GM12878 (cell line): ENCODE measurements around the gene YBX2. TPM values are rescaled to one million over a fixed set of nuclear protein-coding genes. Genes with fewer than 3 reads are reported as not detected.

Experiments used
- ATAC-seq: fragments of 200-7000 bp; cut with Tn5 transposase; 3 replicates; pipeline ENCODE4 v1.9.1; 2020; ENCODE audit warnings: mild to moderate bottlenecking, moderate library complexity
- BruUV-seq: library from RNA; stranded (reverse); fragments of 400-500 nt; replicated peaks from 2 replicates; lab custom pipeline; 2021; lab: Mats Ljungman, UMichigan
- CTCF ChIA-PET: fragments of 300-600 bp; sonication (Branson Sonifier 250); formaldehyde crosslinking; extraction: SDS; loops from one replicate; lab custom pipeline; 2021; ENCODE audit warnings: inconsistent platforms; lab: Yijun Ruan, JAX
- POLR2A ChIA-PET: fragments of 350-600 bp; formaldehyde crosslinking; extraction: SDS; loops from one replicate; lab custom pipeline; 2021; ENCODE audit warnings: inconsistent platforms; lab: Charles Lee
- RAD21 ChIA-PET: fragments of 300-600 bp; sonication (Branson Sonifier 250); formaldehyde crosslinking; loops from one replicate; lab custom pipeline; 2023; ENCODE audit warnings: antibody characterized with exemption; ENCODE audit not compliant: unreplicated experiment; lab: Charles Lee
- SMC1A ChIA-PET: fragments of 300-600 bp; sonication (Branson Sonifier 250); formaldehyde crosslinking; loops from one replicate; lab custom pipeline; 2023; ENCODE audit not compliant: unreplicated experiment, uncharacterized antibody; lab: Charles Lee
- DNase-seq: peaks from one replicate; pipeline ENCODE4 v3.0.0-alpha.2; 2011; ENCODE audit warnings: low read depth, low spot score
- FAIRE-seq: peaks from 3 replicates; lab custom pipeline; 2011; peaks lifted over from hg19 to GRCh38; lab: Jason Lieb, UNC
- H2AFZ ChIP-seq: 2 replicates; pipeline ENCODE4 v1.6.0; 2011; ENCODE audit warnings: low read depth, low read length, control low read depth; ENCODE audit not compliant: control insufficient read depth
- H3K27ac ChIP-seq: 2 replicates; pipeline ENCODE4 v1.5.1; 2011; ENCODE audit warnings: control low read depth; ENCODE audit not compliant: control insufficient read depth, insufficient read depth
- H3K27me3 ChIP-seq, 2 experiments: replicated peaks in 1 of 2; 2 replicates each; pipeline versions ENCODE4 v1.6.0 to v1.6.1; 2011; ENCODE audit warnings: low read length in 1 of 2; ENCODE audit not compliant: control insufficient read depth in 2 of 2, insufficient read depth in 2 of 2
- H3K36me3 ChIP-seq, 2 experiments: 2 replicates each; pipeline ENCODE4 v1.5.1; 2011; ENCODE audit warnings: low read length in 1 of 2; ENCODE audit not compliant: control insufficient read depth in 2 of 2, insufficient read depth in 2 of 2
- H3K4me1 ChIP-seq: 2 replicates; pipeline ENCODE4 v1.6.1; 2011; ENCODE audit warnings: mild to moderate bottlenecking, low read length, moderate library complexity, mixed read lengths; ENCODE audit not compliant: control insufficient read depth, insufficient read depth
- H3K4me2 ChIP-seq: 2 replicates; pipeline ENCODE4 v1.6.0; 2011; ENCODE audit warnings: control low read depth; ENCODE audit not compliant: control insufficient read depth, insufficient read depth
- H3K4me3 ChIP-seq: fragments of 200-600 bp; sonication (generic); 2 replicates; pipeline ENCODE4 v1.5.1; 2016
- H3K79me2 ChIP-seq: 2 replicates; pipeline ENCODE4 v1.6.0; 2011; ENCODE audit warnings: low read length; ENCODE audit not compliant: control insufficient read depth, insufficient read depth
- H3K9ac ChIP-seq: 2 replicates; pipeline ENCODE4 v1.8.0; 2011; ENCODE audit warnings: low read length, control low read depth, mixed read lengths; ENCODE audit not compliant: control insufficient read depth, insufficient read depth
- H3K9me3 ChIP-seq: replicated peaks from 3 replicates; pipeline ENCODE4 v1.5.1; 2011; ENCODE audit warnings: mild to moderate bottlenecking, low read length; ENCODE audit not compliant: control insufficient read depth, insufficient read depth
- H4K20me1 ChIP-seq: 2 replicates; pipeline ENCODE4 v1.6.0; 2011; ENCODE audit not compliant: control insufficient read depth, insufficient read depth
- BACH1 ChIP-seq: fragments of 450-650 bp; IDR thresholded peaks from 2 replicates; pipeline ENCODE4 v1.6.1; 2017; ENCODE audit warnings: mild to moderate bottlenecking, borderline replicate concordance
- BHLHE40 ChIP-seq, 2 experiments: fragments of 450-650 bp in 1 of 2; IDR thresholded peaks; 2 replicates each; pipeline ENCODE4 v1.6.1; 2011 to 2017; ENCODE audit warnings: low read depth in 2 of 2, borderline replicate concordance in 1 of 2, improper control_type of control experiment in 1 of 2, low read length in 1 of 2, mild to moderate bottlenecking in 1 of 2
- CHD2 ChIP-seq: IDR thresholded peaks from 2 replicates; pipeline ENCODE4 v1.6.1; 2011; ENCODE audit warnings: low read depth, low read length, improper control_type of control experiment, borderline replicate concordance
- CREB1 ChIP-seq: IDR thresholded peaks from 2 replicates; pipeline ENCODE4 v1.6.1; 2012; ENCODE audit warnings: low read depth, mild to moderate bottlenecking, inconsistent platforms
- DPF2 ChIP-seq: fragments of 450-650 bp; IDR thresholded peaks from 2 replicates; pipeline ENCODE4 v1.6.1; 2017; ENCODE audit warnings: mild to moderate bottlenecking
- IKZF2 ChIP-seq, 2 experiments: fragments of 450-650 bp; IDR thresholded peaks; 2 replicates each; pipeline ENCODE4 v1.6.1; 2017; ENCODE audit warnings: mild to moderate bottlenecking in 2 of 2, moderate library complexity in 2 of 2
- LARP7 ChIP-seq: fragments of 450-650 bp; IDR thresholded peaks from 2 replicates; pipeline ENCODE4 v1.6.1; 2017; ENCODE audit warnings: mild to moderate bottlenecking
- NR2F1 ChIP-seq: fragments of 450-650 bp; conservative IDR thresholded peaks from 2 replicates; pipeline ENCODE4 v1.6.1; 2017; ENCODE audit warnings: mild to moderate bottlenecking
- POLR2A ChIP-seq: IDR thresholded peaks from 2 replicates; pipeline ENCODE4 v1.6.1; 2011; ENCODE audit warnings: low read depth, mild to moderate bottlenecking, low read length
- RAD21 ChIP-seq: IDR thresholded peaks from 2 replicates; pipeline ENCODE4 v1.6.1; 2011; ENCODE audit warnings: mild to moderate bottlenecking, low read depth, low read length, moderate library complexity; ENCODE audit not compliant: insufficient read depth
- SMAD5 ChIP-seq: IDR thresholded peaks from 2 replicates; pipeline ENCODE4 v1.6.1; 2016; ENCODE audit warnings: antibody characterized with exemption, low read depth
- SMARCA5 ChIP-seq: fragments of 450-650 bp; IDR thresholded peaks from 2 replicates; pipeline ENCODE4 v1.6.1; 2017; ENCODE audit warnings: mild to moderate bottlenecking
- TAF1 ChIP-seq: IDR thresholded peaks from 2 replicates; pipeline ENCODE4 v1.6.1; 2011; ENCODE audit warnings: mild to moderate bottlenecking, low read depth, low read length, borderline replicate concordance
- TCF12 ChIP-seq: IDR thresholded peaks from 2 replicates; pipeline ENCODE4 v1.6.1; 2011; ENCODE audit warnings: low read depth, mild to moderate bottlenecking, low read length
- ZNF24 ChIP-seq: fragments of 450-650 bp; IDR thresholded peaks from 2 replicates; pipeline ENCODE4 v1.6.1; 2017; ENCODE audit warnings: antibody characterized with exemption, mild to moderate bottlenecking
- ZZZ3 ChIP-seq: IDR thresholded peaks from 2 replicates; pipeline ENCODE4 v1.6.1; 2011; ENCODE audit warnings: low read depth; ENCODE audit not compliant: control insufficient read depth, insufficient read length
- WGBS: methylation state at CpG from one replicate; pipeline ENCODE4 v1.1.6; 2016; ENCODE audit warnings: low lambda C conversion rate; ENCODE audit not compliant: insufficient replicate concordance, insufficient coverage; ENCODE audit errors: missing lambda C conversion rate; 5-methylcytosine and 5-hydroxymethylcytosine counted together
- in situ Hi-C: fragments of 300-500 bp; cut with MboI; formaldehyde crosslinking; loops from 9 replicates; pipeline ENCODE4 v1.14.3; 2018; ENCODE audit warnings: mixed read lengths
- intact Hi-C: fragments of 100-400 bp; cut with micrococcal nuclease; formaldehyde crosslinking; loops from one replicate; pipeline ENCODE4 v1.14.2; 2022; ENCODE audit not compliant: unreplicated experiment
- polyA plus RNA-seq, 11 experiments: library from polyadenylated mRNA; depleted of rRNA in 4 of 11; unstranded in 6 of 11; stranded (reverse) in 5 of 11; fragments of >200 nt; fragmentation: Nextera tagmentation in 4 of 11; fragmentation: Illumina TruSeq in 1 of 11; extraction: Ambion mirVana in 4 of 11; extraction: Trizol in 1 of 11; gene quantifications; 1 replicate in 1 of 11; 2 replicates in 10 of 11; pipeline versions ENCODE4 v1.2.1 to v1.2.3, GENCODE V29; 2011 to 2016; ENCODE audit warnings: inconsistent platforms in 2 of 11, missing spikeins in 2 of 11, low read depth in 1 of 11
- total RNA-seq, 4 experiments: library from RNA; depleted of rRNA in 3 of 4; stranded (reverse); fragments of >200 nt in 3 of 4; fragmentation: Illumina TruSeq in 1 of 4; extraction: Trizol in 1 of 4; gene quantifications; 2 replicates each; pipeline versions ENCODE4 v1.2.1 to v1.2.3, GENCODE V29; 2013 to 2021
- TF ChIP-seq, protein P1 (sequence below): fragments of 450-650 bp; conservative IDR thresholded peaks from 2 replicates; pipeline ENCODE4 v1.6.1; 2017; ENCODE audit warnings: mild to moderate bottlenecking, moderate library complexity
- TF ChIP-seq, protein P2 (sequence below): IDR thresholded peaks from 2 replicates; pipeline ENCODE4 v1.6.1; 2011; ENCODE audit warnings: borderline replicate concordance, low read depth, mild to moderate bottlenecking, moderate library complexity, mixed read lengths, low read length; ENCODE audit not compliant: insufficient read depth; ENCODE audit errors: extremely low read length

The YBX2 gene
- total and polyA plus RNA-seq, 10 of the 15 experiments (the other 5 are each of a cell fraction or from before 2014, with no cell fraction given), result not detected

DNA sequence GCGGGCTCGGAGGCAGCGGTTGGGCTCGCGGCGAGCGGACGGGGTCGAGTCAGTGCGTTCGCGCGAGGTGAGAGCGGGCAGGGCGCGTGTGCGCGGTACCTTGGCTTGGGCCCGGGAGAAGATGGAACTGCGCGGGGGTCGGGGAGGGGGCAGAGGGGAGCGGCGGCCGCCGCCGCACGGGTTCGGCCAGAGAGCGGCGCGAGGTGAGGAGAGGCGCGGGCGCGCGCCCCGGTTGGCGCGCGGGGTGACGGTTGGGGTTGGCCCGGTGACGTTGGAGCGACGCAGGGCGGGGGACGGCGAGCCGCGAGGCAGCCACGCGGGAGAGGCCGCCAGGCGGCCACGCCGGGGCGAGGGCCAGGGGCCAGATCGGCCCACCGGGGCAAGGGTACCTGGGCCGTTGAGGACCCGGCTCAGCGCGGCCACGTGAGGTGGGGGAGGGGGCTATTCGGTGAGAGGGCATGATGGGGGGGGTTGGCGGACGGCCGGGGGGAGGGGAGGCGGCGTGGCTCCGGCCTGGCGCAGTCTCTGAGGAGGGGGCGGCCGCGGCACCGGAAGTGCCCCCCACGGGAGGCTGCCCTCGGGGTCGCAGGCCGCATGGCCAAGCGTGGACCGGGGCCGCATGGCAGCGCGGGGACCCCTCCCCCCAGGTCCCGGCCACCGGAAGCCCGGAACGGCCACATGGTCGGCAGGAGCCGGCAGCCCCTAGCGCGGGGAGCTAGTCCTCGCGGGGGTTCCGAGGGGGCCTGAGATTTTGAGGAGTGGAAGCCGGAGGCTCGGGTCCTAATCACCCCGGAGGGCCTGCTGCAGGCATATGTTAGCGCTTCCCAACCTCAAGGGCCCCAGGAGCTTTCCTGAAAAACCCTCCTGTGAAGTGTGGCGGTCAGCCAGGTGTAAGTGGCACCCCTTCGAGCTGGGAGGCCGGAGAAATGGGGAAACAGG lies 13.5 kb upstream of the YBX2 start:
- RAD21 ChIA-PET, result interaction anchor here (1.3 kb wide), 1 partner anchor 88 kb away, joined by 4 read pairs; the partner anchor contains the start of genes ACADVL and DLG4
- H3K4me1 ChIP-seq, result peaks cover 19% of the 10 kb centered on the region
- peak; percentile 15 for ATAC-seq
- H3K79me2 ChIP-seq, result peaks cover 49% of the 10 kb centered on the region
- no peaks in the 10 kb centered on the region for H3K9me3 ChIP-seq
- peak overlapping the region; percentile 100 for H3K9ac ChIP-seq
- no peaks in the 10 kb centered on the region for H3K27me3 ChIP-seq
- CTCF ChIA-PET, result interaction anchor here (0.9 to 1.0 kb wide), 2 partner anchors 17 to 36 kb away, joined by 3 read pairs; no protein-coding TSS in a partner anchor
- H2AFZ ChIP-seq, result no peak overlapping the region
- intact Hi-C loops (loop anchor here (2.0 to 10.0 kb wide), 3 partner anchors 21 to 377 kb away; partner anchors contain the start of genes GABARAP, NEURL4, TP53 and WRAP53), in situ Hi-C loops (no loop called here)
- no TSS peak for BruUV-seq
- peaks cover 21 to 29% of the 10 kb centered on the region in 2 experiments for H3K36me3 ChIP-seq
- H3K4me2 ChIP-seq, result peak overlapping the region; percentile 9
- DNase-seq, result no peak
- peak overlapping the region; percentile 99 for H3K4me3 ChIP-seq
- 1% methylated on average over 63 of the region's 104 CpGs for WGBS
- H3K27ac ChIP-seq, result peak overlapping the region; percentile 99
- SMC1A ChIA-PET, result interaction anchor here (0.8 to 1.3 kb wide), 2 partner anchors 24 to 253 kb away, joined by 3 read pairs; no protein-coding TSS in a partner anchor
- no peak for FAIRE-seq
- POLR2A ChIA-PET, result interaction anchor here (0.6 to 2.0 kb wide), 4 partner anchors 22 to 379 kb away, joined by 3 to 9 read pairs (median 6); partner anchors contain the start of genes ACAP1, NEURL4 and TP53
- peaks cover 21% of the 10 kb centered on the region for H4K20me1 ChIP-seq
- TF ChIP-seq ZNF24, result no peak
- 0 out of 2 replicates have a peak, but pooled peaks have one; percentile 11 for TF ChIP-seq SMAD5
- 0 out of 2 replicates have a peak, but pooled peaks have one; percentile 1 for TF ChIP-seq TCF12
- TF ChIP-seq BHLHE40 (IDR thresholded peaks at IDR 0.05; ENCODE audit: borderline replicate concordance in 1 of 2, low read depth in 2 of 2, low read length in 1 of 2), result peak in 1 of 2 experiments; percentile 57; a peak in 2 of 4 replicates
- TF ChIP-seq BACH1, result peak; percentile 42; the same call in 1 of the 2 replicates
- TF ChIP-seq IKZF2 (IDR thresholded peaks at IDR 0.05), result no peak
- peak; percentile 58 for TF ChIP-seq POLR2A
- peak; percentile 70; the same call in 1 of the 2 replicates for TF ChIP-seq CREB1
- peak; percentile 82 for TF ChIP-seq SMARCA5
- 0 out of 2 replicates have a peak, but pooled peaks have one; percentile 37 for TF ChIP-seq NR2F1
- TF ChIP-seq DPF2, result peak; percentile 37; the same call in 1 of the 2 replicates
- TF ChIP-seq, protein P1, sequence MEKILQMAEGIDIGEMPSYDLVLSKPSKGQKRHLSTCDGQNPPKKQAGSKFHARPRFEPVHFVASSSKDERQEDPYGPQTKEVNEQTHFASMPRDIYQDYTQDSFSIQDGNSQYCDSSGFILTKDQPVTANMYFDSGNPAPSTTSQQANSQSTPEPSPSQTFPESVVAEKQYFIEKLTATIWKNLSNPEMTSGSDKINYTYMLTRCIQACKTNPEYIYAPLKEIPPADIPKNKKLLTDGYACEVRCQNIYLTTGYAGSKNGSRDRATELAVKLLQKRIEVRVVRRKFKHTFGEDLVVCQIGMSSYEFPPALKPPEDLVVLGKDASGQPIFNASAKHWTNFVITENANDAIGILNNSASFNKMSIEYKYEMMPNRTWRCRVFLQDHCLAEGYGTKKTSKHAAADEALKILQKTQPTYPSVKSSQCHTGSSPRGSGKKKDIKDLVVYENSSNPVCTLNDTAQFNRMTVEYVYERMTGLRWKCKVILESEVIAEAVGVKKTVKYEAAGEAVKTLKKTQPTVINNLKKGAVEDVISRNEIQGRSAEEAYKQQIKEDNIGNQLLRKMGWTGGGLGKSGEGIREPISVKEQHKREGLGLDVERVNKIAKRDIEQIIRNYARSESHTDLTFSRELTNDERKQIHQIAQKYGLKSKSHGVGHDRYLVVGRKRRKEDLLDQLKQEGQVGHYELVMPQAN, result peak; percentile 28; the same call in 1 of the 2 replicates
- TF ChIP-seq LARP7, result peak; percentile 71
- TF ChIP-seq, protein P2, sequence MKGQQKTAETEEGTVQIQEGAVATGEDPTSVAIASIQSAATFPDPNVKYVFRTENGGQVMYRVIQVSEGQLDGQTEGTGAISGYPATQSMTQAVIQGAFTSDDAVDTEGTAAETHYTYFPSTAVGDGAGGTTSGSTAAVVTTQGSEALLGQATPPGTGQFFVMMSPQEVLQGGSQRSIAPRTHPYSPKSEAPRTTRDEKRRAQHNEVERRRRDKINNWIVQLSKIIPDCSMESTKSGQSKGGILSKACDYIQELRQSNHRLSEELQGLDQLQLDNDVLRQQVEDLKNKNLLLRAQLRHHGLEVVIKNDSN, result peak; percentile 32
- no peak for TF ChIP-seq RAD21
- no peak for TF ChIP-seq ZZZ3
- TF ChIP-seq CHD2, result peak; percentile 58; the same call in 1 of the 2 replicates
- peak; percentile 16; the same call in 1 of the 2 replicates for TF ChIP-seq TAF1
